ENCODE measurements around the gene DEXI. TPM values are rescaled to one million over a fixed set of nuclear protein-coding genes. Genes with fewer than 3 reads are reported as not detected.

Gene DEXI
- polyA plus RNA-seq, 1 donor from 2014 or later: 52.0 TPM

DNA sequence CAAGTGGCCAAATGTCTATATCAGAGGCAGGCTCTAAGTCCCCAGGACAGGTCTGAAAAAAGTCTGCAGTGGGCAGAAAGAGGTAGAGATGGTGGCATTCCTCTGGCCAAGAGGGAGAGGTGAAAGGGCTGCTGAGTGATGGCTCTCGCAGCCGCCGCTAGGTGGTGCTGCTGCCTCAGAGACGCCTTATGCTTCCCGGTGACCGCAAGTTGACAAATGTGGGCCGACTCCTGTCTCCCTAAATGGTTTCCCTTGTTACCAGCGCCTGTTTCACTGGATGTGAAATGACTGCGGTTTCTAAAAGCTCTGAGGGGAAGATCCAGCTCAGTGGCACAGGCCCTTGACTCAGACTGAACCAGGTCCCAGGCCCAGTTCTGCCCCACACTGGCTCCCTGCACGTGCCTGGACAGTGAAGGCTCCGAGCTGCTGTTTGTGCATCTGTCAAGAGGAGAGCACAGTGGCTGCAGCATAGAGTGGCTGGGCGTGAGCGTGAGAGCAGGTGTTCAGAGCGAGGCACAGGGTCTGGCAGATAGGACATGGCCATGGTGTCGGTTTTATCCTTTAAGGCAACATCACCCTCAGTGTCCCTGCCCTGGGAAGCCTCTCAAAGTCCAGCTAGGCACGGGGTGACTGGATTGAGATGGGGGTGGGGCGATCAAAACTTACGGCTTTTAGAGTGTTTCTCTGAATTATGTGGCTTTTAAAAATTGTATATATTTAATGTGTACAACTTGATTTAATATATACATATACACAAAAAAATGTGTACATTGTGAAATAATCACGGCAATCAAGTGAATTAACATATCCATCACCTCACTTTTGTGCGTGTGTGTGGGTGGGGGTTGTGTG lies 22.0 kb upstream of the DEXI start:
- Histone ChIP-seq H3K79me2 (replicated peaks; ENCODE audit: insufficient read depth, low read length) (no peaks in the 10 kb centered on the region), H3K9me3 (ENCODE audit: low read length) (no peaks in the 10 kb centered on the region), H3K27me3 (ENCODE audit: insufficient read depth, low read depth, low read length) (no peaks in the 10 kb centered on the region), H3K27ac (ENCODE audit: low read length) (no peak overlapping the region), H2AFZ (ENCODE audit: low read depth, low read length) (no peak overlapping the region), H3K9me2 (ENCODE audit: insufficient read depth, low read length) (no peaks in the 10 kb centered on the region), H3K4me2 (ENCODE audit: low read length) (no peak overlapping the region), H3F3A (ENCODE audit: insufficient read depth, low read length, poor library complexity, severe bottlenecking) (no peaks in the 10 kb centered on the region), H4K20me1 (ENCODE audit: insufficient read depth) (no peaks in the 10 kb centered on the region), H3K9ac (ENCODE audit: low read length) (no peak overlapping the region), H3K36me3 (ENCODE audit: insufficient read depth, low read length) (no peaks in the 10 kb centered on the region), H3K4me3 (ENCODE audit: low read length) (no peak overlapping the region)
- TF ChIP-seq POLR2AphosphoS5 (IDR thresholded peaks at IDR 0.05): no peak
- peak; percentile 86 for TF ChIP-seq RAD21 (conservative IDR thresholded peaks at IDR 0.05)
- TF ChIP-seq EZH2 (IDR thresholded peaks at IDR 0.05; ENCODE audit: borderline replicate concordance, insufficient read depth, low read length, poor library complexity, severe bottlenecking): no peak
- TF ChIP-seq, protein P1, sequence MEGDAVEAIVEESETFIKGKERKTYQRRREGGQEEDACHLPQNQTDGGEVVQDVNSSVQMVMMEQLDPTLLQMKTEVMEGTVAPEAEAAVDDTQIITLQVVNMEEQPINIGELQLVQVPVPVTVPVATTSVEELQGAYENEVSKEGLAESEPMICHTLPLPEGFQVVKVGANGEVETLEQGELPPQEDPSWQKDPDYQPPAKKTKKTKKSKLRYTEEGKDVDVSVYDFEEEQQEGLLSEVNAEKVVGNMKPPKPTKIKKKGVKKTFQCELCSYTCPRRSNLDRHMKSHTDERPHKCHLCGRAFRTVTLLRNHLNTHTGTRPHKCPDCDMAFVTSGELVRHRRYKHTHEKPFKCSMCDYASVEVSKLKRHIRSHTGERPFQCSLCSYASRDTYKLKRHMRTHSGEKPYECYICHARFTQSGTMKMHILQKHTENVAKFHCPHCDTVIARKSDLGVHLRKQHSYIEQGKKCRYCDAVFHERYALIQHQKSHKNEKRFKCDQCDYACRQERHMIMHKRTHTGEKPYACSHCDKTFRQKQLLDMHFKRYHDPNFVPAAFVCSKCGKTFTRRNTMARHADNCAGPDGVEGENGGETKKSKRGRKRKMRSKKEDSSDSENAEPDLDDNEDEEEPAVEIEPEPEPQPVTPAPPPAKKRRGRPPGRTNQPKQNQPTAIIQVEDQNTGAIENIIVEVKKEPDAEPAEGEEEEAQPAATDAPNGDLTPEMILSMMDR (IDR thresholded peaks at IDR 0.05; ENCODE audit: poor library complexity, severe bottlenecking): peak; percentile 94
- TF ChIP-seq MXI1 (conservative IDR thresholded peaks at IDR 0.05; ENCODE audit: poor library complexity, severe bottlenecking): peak; percentile 18
- TF ChIP-seq, protein P2, sequence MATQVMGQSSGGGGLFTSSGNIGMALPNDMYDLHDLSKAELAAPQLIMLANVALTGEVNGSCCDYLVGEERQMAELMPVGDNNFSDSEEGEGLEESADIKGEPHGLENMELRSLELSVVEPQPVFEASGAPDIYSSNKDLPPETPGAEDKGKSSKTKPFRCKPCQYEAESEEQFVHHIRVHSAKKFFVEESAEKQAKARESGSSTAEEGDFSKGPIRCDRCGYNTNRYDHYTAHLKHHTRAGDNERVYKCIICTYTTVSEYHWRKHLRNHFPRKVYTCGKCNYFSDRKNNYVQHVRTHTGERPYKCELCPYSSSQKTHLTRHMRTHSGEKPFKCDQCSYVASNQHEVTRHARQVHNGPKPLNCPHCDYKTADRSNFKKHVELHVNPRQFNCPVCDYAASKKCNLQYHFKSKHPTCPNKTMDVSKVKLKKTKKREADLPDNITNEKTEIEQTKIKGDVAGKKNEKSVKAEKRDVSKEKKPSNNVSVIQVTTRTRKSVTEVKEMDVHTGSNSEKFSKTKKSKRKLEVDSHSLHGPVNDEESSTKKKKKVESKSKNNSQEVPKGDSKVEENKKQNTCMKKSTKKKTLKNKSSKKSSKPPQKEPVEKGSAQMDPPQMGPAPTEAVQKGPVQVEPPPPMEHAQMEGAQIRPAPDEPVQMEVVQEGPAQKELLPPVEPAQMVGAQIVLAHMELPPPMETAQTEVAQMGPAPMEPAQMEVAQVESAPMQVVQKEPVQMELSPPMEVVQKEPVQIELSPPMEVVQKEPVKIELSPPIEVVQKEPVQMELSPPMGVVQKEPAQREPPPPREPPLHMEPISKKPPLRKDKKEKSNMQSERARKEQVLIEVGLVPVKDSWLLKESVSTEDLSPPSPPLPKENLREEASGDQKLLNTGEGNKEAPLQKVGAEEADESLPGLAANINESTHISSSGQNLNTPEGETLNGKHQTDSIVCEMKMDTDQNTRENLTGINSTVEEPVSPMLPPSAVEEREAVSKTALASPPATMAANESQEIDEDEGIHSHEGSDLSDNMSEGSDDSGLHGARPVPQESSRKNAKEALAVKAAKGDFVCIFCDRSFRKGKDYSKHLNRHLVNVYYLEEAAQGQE (IDR thresholded peaks at IDR 0.05; ENCODE audit: borderline replicate concordance): no peak
- peak; percentile 76 for TF ChIP-seq SMC3 (conservative IDR thresholded peaks at IDR 0.05; ENCODE audit: poor library complexity)

GRCh38 chr16:10961231-10961630 lies 19.0 kb upstream of the DEXI start:
- Histone ChIP-seq H3F3A (ENCODE audit: insufficient read depth, low read length, poor library complexity, severe bottlenecking) (no peaks in the 10 kb centered on the region), H3K27ac (ENCODE audit: low read length) (no peak overlapping the region), H3K4me2 (ENCODE audit: low read length) (no peak overlapping the region), H3K36me3 (ENCODE audit: insufficient read depth, low read length) (no peaks in the 10 kb centered on the region), H2AFZ (ENCODE audit: low read depth, low read length) (no peak overlapping the region), H3K27me3 (ENCODE audit: insufficient read depth, low read depth, low read length) (no peaks in the 10 kb centered on the region), H4K20me1 (ENCODE audit: insufficient read depth) (no peaks in the 10 kb centered on the region), H3K4me3 (ENCODE audit: low read length) (no peak overlapping the region), H3K79me2 (replicated peaks; ENCODE audit: insufficient read depth, low read length) (peaks cover 2% of the 10 kb centered on the region), H3K9me3 (ENCODE audit: low read length) (no peaks in the 10 kb centered on the region), H3K9ac (ENCODE audit: low read length) (no peak overlapping the region), H3K9me2 (ENCODE audit: insufficient read depth, low read length) (no peaks in the 10 kb centered on the region)
- no peak for TF ChIP-seq EP300 (conservative IDR thresholded peaks at IDR 0.05; ENCODE audit: poor library complexity, severe bottlenecking)
- no peak for TF ChIP-seq RAD21 (conservative IDR thresholded peaks at IDR 0.05)
- TF ChIP-seq TAF1 (IDR thresholded peaks at IDR 0.05; ENCODE audit: low read depth): no peak
- no peak for TF ChIP-seq SMC3 (conservative IDR thresholded peaks at IDR 0.05; ENCODE audit: poor library complexity)
- TF ChIP-seq MXI1 (conservative IDR thresholded peaks at IDR 0.05; ENCODE audit: poor library complexity, severe bottlenecking): no peak
- TF ChIP-seq, protein P2 (IDR thresholded peaks at IDR 0.05; ENCODE audit: borderline replicate concordance): no peak
- TF ChIP-seq, protein P1 (IDR thresholded peaks at IDR 0.05; ENCODE audit: poor library complexity, severe bottlenecking): no peak
- TF ChIP-seq EZH2 (IDR thresholded peaks at IDR 0.05; ENCODE audit: borderline replicate concordance, insufficient read depth, low read length, poor library complexity, severe bottlenecking): no peak
- TF ChIP-seq POLR2AphosphoS5 (IDR thresholded peaks at IDR 0.05): no peak

Data from neural cell (in vitro differentiated cells).